ENCODE results near the gene KAT8. TPM values are rescaled to one million over a fixed set of nuclear protein-coding genes. Genes with fewer than 3 reads are reported as not detected.
A peak's percentile ranks its signal among the peaks of the same experiment; 100 is the strongest.

The KAT8 gene
- total RNA-seq, 2 experiments from 2014 or later = 86.9 to 95.3 TPM

DNA sequence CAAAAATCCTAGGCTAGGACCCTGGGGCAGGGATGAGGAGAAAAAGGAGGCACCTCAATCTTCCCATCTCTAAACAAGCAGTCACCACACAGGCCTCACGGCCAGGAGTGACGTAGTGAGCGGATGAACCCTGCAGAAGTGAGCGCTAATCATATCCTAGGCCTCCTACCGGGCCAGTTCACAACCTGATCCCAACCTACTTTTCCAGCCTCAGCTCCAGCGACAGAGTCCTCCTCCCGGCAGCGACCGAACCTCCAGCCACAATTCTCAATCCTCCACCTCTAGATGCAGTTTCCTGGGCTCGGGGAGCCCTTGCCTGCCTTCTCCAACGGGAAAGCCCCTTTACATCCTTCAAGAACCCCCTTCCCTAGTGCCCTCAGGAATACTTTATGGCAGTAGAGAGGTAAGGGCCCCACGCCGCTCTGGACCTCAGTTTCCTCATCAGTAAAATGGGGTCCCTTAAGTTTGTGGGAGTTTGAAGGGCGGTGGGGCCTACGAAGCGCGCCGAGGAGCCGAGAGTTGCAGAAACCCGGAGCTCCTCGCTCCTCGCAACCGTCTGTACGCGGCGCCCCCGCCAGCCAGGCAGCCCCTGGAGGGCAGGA lies 44.8 kb upstream of the KAT8 start:
- CTCF ChIA-PET (ENCODE audit: unreplicated experiment) = no interaction called here
- Histone ChIP-seq H4K20me1 (ENCODE audit: insufficient read depth, low read length) (no peaks in the 10 kb centered on the region), H3K4me1 (ENCODE audit: insufficient read depth, low read length, poor library complexity, severe bottlenecking) (peaks cover 15% of the 10 kb centered on the region), H3K36me3 (ENCODE audit: insufficient read depth, low read length) (peaks cover 17% of the 10 kb centered on the region), H3K79me2 (ENCODE audit: insufficient read depth, low read depth, low read length) (peaks cover 55% of the 10 kb centered on the region), H3K9me2 (ENCODE audit: insufficient read depth, low read length) (no peaks in the 10 kb centered on the region), H3K27ac (ENCODE audit: low read depth, low read length, poor library complexity, severe bottlenecking) (peak overlapping the region; percentile 84), H3K4me3 (ENCODE audit: low read depth, low read length, poor library complexity, severe bottlenecking) (peak overlapping the region; percentile 88), H2AFZ (ENCODE audit: low read length) (peak overlapping the region; percentile 75), H3K9me3 (ENCODE audit: low read length) (no peaks in the 10 kb centered on the region), H3K4me2 (ENCODE audit: low read length) (peak overlapping the region; percentile 95)
- peak; percentile 61 for DNase-seq (ENCODE audit: low spot score)
- TF ChIP-seq, protein P1, sequence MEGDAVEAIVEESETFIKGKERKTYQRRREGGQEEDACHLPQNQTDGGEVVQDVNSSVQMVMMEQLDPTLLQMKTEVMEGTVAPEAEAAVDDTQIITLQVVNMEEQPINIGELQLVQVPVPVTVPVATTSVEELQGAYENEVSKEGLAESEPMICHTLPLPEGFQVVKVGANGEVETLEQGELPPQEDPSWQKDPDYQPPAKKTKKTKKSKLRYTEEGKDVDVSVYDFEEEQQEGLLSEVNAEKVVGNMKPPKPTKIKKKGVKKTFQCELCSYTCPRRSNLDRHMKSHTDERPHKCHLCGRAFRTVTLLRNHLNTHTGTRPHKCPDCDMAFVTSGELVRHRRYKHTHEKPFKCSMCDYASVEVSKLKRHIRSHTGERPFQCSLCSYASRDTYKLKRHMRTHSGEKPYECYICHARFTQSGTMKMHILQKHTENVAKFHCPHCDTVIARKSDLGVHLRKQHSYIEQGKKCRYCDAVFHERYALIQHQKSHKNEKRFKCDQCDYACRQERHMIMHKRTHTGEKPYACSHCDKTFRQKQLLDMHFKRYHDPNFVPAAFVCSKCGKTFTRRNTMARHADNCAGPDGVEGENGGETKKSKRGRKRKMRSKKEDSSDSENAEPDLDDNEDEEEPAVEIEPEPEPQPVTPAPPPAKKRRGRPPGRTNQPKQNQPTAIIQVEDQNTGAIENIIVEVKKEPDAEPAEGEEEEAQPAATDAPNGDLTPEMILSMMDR (conservative IDR thresholded peaks at IDR 0.05; ENCODE audit: low read length) = no peak
- TF ChIP-seq EZH2phosphoT487 (IDR thresholded peaks at IDR 0.05; ENCODE audit: borderline replicate concordance, low read depth, low read length) = no peak
- intact Hi-C loops (cut with micrococcal nuclease; ENCODE audit: unreplicated experiment) = loop anchor here (1.0 to 5.0 kb wide), 3 partner anchors 70 to 115 kb away; partner anchors contain the start of gene SETD1A
- POLR2A ChIA-PET = interaction anchor here (1.0 to 1.7 kb wide), 3 partner anchors 20 to 27 kb away, joined by 3 to 7 read pairs (median 3); partner anchors contain the start of gene VKORC1
- BruUV-seq (replicated peaks) = no TSS peak

DNA sequence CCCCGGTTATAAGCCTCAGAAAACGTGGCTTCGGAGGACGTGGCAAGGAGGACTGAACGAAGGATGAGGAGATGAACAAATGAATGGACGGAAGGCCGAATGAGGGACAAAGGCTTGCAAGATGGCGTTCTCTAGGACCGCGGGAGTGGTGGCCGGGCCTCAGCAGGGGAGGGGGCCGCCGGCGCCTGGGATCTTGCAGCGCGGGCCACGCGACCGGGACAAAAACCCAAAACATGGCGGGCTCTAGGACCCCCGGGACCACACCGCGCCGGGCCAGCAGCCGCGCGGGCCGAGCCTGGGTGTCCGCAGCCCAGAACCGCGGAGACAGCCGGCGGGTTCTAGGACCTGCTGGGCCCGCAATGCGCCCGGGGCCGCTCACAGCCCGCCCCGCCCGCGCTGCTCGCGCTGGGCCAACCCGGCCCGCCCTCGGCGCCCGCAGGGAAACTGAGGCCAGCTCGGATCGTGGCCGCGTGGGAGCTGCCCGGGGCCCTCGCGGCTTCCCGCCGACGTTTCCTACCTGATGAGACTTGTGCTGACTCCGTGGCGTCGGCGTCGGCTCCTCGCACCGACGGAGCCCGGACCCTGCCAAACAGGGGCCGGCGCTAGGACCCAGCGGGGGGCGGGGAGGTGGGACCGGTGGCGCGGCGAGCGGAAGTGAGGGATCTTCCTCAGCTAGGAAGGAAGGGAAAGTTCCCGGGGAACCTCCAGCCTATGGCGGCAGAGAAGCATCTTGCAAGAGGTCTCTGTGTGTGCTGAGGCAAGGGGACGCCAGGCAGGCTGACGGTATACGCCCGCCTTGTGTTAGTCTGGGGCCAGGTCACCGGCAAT lies 44.1 kb upstream of the KAT8 start:
- Histone ChIP-seq H3K4me3 (ENCODE audit: low read depth, low read length, poor library complexity, severe bottlenecking) (peak overlapping the region; percentile 88), H3K4me1 (ENCODE audit: insufficient read depth, low read length, poor library complexity, severe bottlenecking) (peaks cover 15% of the 10 kb centered on the region), H3K27ac (ENCODE audit: low read depth, low read length, poor library complexity, severe bottlenecking) (peak overlapping the region; percentile 84), H3K9me2 (ENCODE audit: insufficient read depth, low read length) (no peaks in the 10 kb centered on the region), H3K4me2 (ENCODE audit: low read length) (peak overlapping the region; percentile 95), H3K36me3 (ENCODE audit: insufficient read depth, low read length) (peaks cover 24% of the 10 kb centered on the region), H3K9me3 (ENCODE audit: low read length) (no peaks in the 10 kb centered on the region), H3K79me2 (ENCODE audit: insufficient read depth, low read depth, low read length) (peaks cover 55% of the 10 kb centered on the region), H2AFZ (ENCODE audit: low read length) (peak overlapping the region; percentile 75), H4K20me1 (ENCODE audit: insufficient read depth, low read length) (no peaks in the 10 kb centered on the region)
- TSS peak; percentile 73 for BruUV-seq (replicated peaks)
- TF ChIP-seq, protein P1 (conservative IDR thresholded peaks at IDR 0.05; ENCODE audit: low read length) = no peak
- TF ChIP-seq EZH2phosphoT487 (IDR thresholded peaks at IDR 0.05; ENCODE audit: borderline replicate concordance, low read depth, low read length) = no peak
- intact Hi-C loops (cut with micrococcal nuclease; ENCODE audit: unreplicated experiment) = loop anchor here (1.0 to 5.0 kb wide), 3 partner anchors 69 to 116 kb away; partner anchors contain the start of gene SETD1A
- CTCF ChIA-PET (ENCODE audit: unreplicated experiment) = interaction anchor here (0.6 kb wide), 1 partner anchor 44 kb away, joined by 8 read pairs; the partner anchor contains the start of gene KAT8
- POLR2A ChIA-PET = interaction anchor here (0.5 to 1.7 kb wide), 5 partner anchors 19 to 386 kb away, joined by 3 to 7 read pairs (median 3); partner anchors contain the start of genes ARMC5, KAT8 and VKORC1
- DNase-seq (ENCODE audit: low spot score) = peak; percentile 89
